Psoas muscle (tissue), 8 donors: Measurements from ENCODE around the gene SYNGAP1. TPM values are rescaled to one million over a fixed set of nuclear protein-coding genes. Genes with fewer than 3 reads are reported as not detected.
"Not testable (repeated sequence)": the region's sequence is repeated elsewhere in the genome, so short reads cannot be mapped to it uniquely, and the experiment has no call there.

ENCODE experiments used
- ATAC-seq, 4 donors: fragments of 200-7000 bp; cut with Tn5 transposase; one replicate each; pipeline ENCODE4 v1.9.1; 2020; ENCODE audit warnings: moderate library complexity in 3 of 4, mild to moderate bottlenecking in 2 of 4
- DNase-seq, 2 donors: peaks; one replicate each; pipeline ENCODE4 v3.0.0-alpha.2; 2020
- H3K27ac ChIP-seq: fragments of 200-600 bp; one replicate; pipeline ENCODE4 v1.8.0; 2022
- H3K27me3 ChIP-seq, 3 donors: fragments of 200-600 bp in 1 of 3; one replicate each; pipeline versions ENCODE4 v1.6.1 to v1.8.0; 2013 to 2022; ENCODE audit warnings: low read length in 2 of 3, mild to moderate bottlenecking in 2 of 3, moderate library complexity in 1 of 3; ENCODE audit not compliant: insufficient read depth in 3 of 3
- H3K36me3 ChIP-seq, 2 donors: fragments of 200-600 bp in 1 of 2; one replicate each; pipeline versions ENCODE4 v1.6.1 to v1.8.0; 2013 to 2022; ENCODE audit warnings: low read depth in 1 of 2, mild to moderate bottlenecking in 1 of 2, moderate library complexity in 1 of 2; ENCODE audit not compliant: insufficient read depth in 1 of 2
- H3K4me1 ChIP-seq: fragments of 200-600 bp; one replicate; pipeline ENCODE4 v1.8.0; 2022
- H3K4me3 ChIP-seq: fragments of 200-600 bp; one replicate; pipeline ENCODE4 v1.8.0; 2022; ENCODE audit warnings: mild to moderate bottlenecking
- H3K9me3 ChIP-seq: fragments of 200-600 bp; one replicate; pipeline ENCODE4 v1.8.0; 2022
- CTCF ChIP-seq: fragments of 200-600 bp; IDR thresholded peaks from one replicate; pipeline ENCODE4 v1.8.0; 2022; ENCODE audit warnings: antibody characterized with exemption
- WGBS, 3 donors: extraction: QIAGEN DNeasy Blood & Tissue Kit; methylation state at CpG; one replicate each; pipeline versions ENCODE4 v1.1.6 to v1.1.7; 2013; 5-methylcytosine and 5-hydroxymethylcytosine counted together
- intact Hi-C, 2 donors: fragments of 100-400 bp; cut with DNase I; formaldehyde crosslinking; loops; one replicate each; pipeline versions ENCODE4 v1.11.0 to v1.14.2; 2022
- polyA plus RNA-seq, 3 donors: library from polyadenylated mRNA; stranded (reverse); fragments of 200-250 nt; gene quantifications; one replicate each; pipeline ENCODE4 v1.2.3, GENCODE V29; 2013
- total RNA-seq, 4 donors: library from RNA; stranded (reverse); fragmentation: NEBNext Ultra II Directional in 2 of 4; extraction: Animal tissue kit (Norgen Biotek cat#: 25700) in 2 of 4; gene quantifications; one replicate each; pipeline versions ENCODE4 v1.2.1 to v1.2.4, GENCODE V29; 2021 to 2023
- donor health status: healthy with polysubstance abuse.
- donor health status: DM: no; HTN: no; CAD: no; lungs with moderate emphysema.
- donor health status: Bipolar disorder and iron deficiency.
- donor health status: healthy.
- donor health status: DM: yes; HTN: yes; CAD: no.
- donor health status: DM: no; HTN: no; CAD: no.
- donor health status: DM: no; HTN: no; CAD: no.
- donor health status: DM: yes; HTN: yes; CAD: no.

The SYNGAP1 gene
- total and polyA plus RNA-seq, 7 donors: 0.70 to 4.3 (median 2.2) TPM

- Histone ChIP-seq H3K27me3 (no peaks in the 10 kb centered on the region), H3K27ac (peak overlapping the region; percentile 36), H3K36me3 (no peaks in the 10 kb centered on the region), H3K4me3 (no peak overlapping the region), H3K9me3 (no peaks in the 10 kb centered on the region), H3K4me1 (peaks cover 28% of the 10 kb centered on the region)
- intact Hi-C loops: loop anchor here in 1 of 2 donors (5.0 kb wide), 1 partner anchor 77 kb away; the partner anchor contains the start of gene ZBTB9
- TF ChIP-seq CTCF: no peak
- DNase-seq (peak; percentile 60 to 77), ATAC-seq (peak; percentile 70 to 95 (median 84))
- WGBS, 3 donors: 14 to 15% (median 14%) methylated on average over 9 of the region's 9 CpGs
These were observed 44.7 kb upstream of the SYNGAP1 start for GRCh38 chr6:33375143-33375671.

- intact Hi-C loops: loop anchor here in 1 of 2 donors (5.0 kb wide), 1 partner anchor 75 kb away; the partner anchor contains the start of gene ZBTB9
- no peak for ATAC-seq
- no peak overlapping the region for H3K4me3 ChIP-seq
- no peaks in the 10 kb centered on the region for H3K36me3 ChIP-seq
- peaks cover 26% of the 10 kb centered on the region for H3K4me1 ChIP-seq
- 69 to 80% (median 73%) methylated on average over 4 of the region's 4 CpGs for WGBS, 3 donors
- no peaks in the 10 kb centered on the region for H3K9me3 ChIP-seq
- H3K27me3 ChIP-seq: no peaks in the 10 kb centered on the region
- DNase-seq: no peak
- TF ChIP-seq CTCF: no peak
- no peak overlapping the region for H3K27ac ChIP-seq
These were observed 42.7 kb upstream of the SYNGAP1 start for GRCh38 chr6:33377171-33377570.

GRCh38 chr6:33379184-33379583 is 40.7 kb upstream of the SYNGAP1 start:
- intact Hi-C loops: loop anchor here in 1 of 2 donors (5.0 kb wide), 1 partner anchor 73 kb away; the partner anchor contains the start of gene ZBTB9
- H3K9me3 ChIP-seq, H3K27me3 ChIP-seq, H3K27ac ChIP-seq, H3K36me3 ChIP-seq, ATAC-seq, DNase-seq, H3K4me3 ChIP-seq: not testable (repeated sequence)
- peaks cover 16% of the 10 kb centered on the region for H3K4me1 ChIP-seq
- WGBS, 3 donors: 91 to 96% (median 94%) methylated on average over 10 of the region's 10 CpGs

GRCh38 chr6:33380272-33380981 is 39.4 kb upstream of the SYNGAP1 start:
- H3K4me3 ChIP-seq: no peak overlapping the region
- ATAC-seq (no peak), DNase-seq (no peak)
- H3K4me1 ChIP-seq: peaks cover 4% of the 10 kb centered on the region
- no peak for TF ChIP-seq CTCF
- WGBS, 3 donors: 80 to 85% (median 80%) methylated on average over 2 of the region's 2 CpGs
- no peaks in the 10 kb centered on the region for H3K9me3 ChIP-seq
- no peaks in the 10 kb centered on the region for H3K36me3 ChIP-seq
- intact Hi-C loops: no loop called here
- H3K27me3 ChIP-seq: no peaks in the 10 kb centered on the region
- H3K27ac ChIP-seq: no peak overlapping the region

GRCh38 chr6:33383427-33384185 is 36.3 kb upstream of the SYNGAP1 start:
- no peak for DNase-seq
- H3K27ac ChIP-seq: no peak overlapping the region
- no peaks in the 10 kb centered on the region for H3K4me1 ChIP-seq
- intact Hi-C loops: no loop called here
- H3K27me3 ChIP-seq: no peaks in the 10 kb centered on the region
- H3K4me3 ChIP-seq: no peak overlapping the region
- H3K36me3 ChIP-seq: no peaks in the 10 kb centered on the region
- ATAC-seq: no peak
- WGBS, 3 donors: 67 to 76% (median 73%) methylated on average over 10 of the region's 10 CpGs
- no peaks in the 10 kb centered on the region for H3K9me3 ChIP-seq
- TF ChIP-seq CTCF: no peak
